Epithelial cell of esophagus (primary cell): ENCODE measurements around the gene PIAS1.
"Not testable (repeated sequence)": the region's sequence is repeated elsewhere in the genome, so short reads cannot be mapped to it uniquely, and the experiment has no call there.

Source experiments
- DNase-seq: peaks from one replicate; pipeline ENCODE4 v3.0.0; 2010; ENCODE audit warnings: low read depth
- H3K4me3 ChIP-seq: 2 replicates; pipeline ENCODE4 v1.5.1; 2011; ENCODE audit warnings: mild to moderate bottlenecking, low read length, control low read depth
- TF ChIP-seq, protein P1 (sequence below): IDR thresholded peaks from 2 replicates; pipeline ENCODE4 v1.5.1; 2011; ENCODE audit warnings: low read depth, mild to moderate bottlenecking, low read length, control low read depth, inconsistent platforms; ENCODE audit not compliant: insufficient read depth; ENCODE audit errors: missing control alignments

Gene PIAS1

DNA sequence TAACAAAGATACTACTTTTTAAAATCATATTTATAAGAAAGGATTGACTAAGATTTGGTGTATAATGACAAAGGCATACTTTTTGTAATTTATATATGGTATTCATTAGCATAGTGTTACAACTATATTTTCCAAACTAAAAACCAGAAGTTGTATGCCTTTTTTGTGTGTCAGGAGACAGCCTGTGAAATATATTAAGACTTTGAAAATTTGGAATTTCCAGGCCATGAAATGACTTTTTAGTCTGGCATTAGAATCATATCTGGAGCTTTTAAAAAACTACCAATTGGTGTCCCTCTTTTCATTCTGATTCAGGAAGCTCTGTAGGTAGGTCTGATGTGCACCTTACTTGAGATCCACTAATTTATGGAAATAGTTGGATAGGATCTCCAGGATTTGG lies 109.1 kb downstream of the PIAS1 start:
- no peak overlapping the region for H3K4me3 ChIP-seq
- no peak for DNase-seq
- TF ChIP-seq, protein P1, sequence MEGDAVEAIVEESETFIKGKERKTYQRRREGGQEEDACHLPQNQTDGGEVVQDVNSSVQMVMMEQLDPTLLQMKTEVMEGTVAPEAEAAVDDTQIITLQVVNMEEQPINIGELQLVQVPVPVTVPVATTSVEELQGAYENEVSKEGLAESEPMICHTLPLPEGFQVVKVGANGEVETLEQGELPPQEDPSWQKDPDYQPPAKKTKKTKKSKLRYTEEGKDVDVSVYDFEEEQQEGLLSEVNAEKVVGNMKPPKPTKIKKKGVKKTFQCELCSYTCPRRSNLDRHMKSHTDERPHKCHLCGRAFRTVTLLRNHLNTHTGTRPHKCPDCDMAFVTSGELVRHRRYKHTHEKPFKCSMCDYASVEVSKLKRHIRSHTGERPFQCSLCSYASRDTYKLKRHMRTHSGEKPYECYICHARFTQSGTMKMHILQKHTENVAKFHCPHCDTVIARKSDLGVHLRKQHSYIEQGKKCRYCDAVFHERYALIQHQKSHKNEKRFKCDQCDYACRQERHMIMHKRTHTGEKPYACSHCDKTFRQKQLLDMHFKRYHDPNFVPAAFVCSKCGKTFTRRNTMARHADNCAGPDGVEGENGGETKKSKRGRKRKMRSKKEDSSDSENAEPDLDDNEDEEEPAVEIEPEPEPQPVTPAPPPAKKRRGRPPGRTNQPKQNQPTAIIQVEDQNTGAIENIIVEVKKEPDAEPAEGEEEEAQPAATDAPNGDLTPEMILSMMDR = no peak

DNA sequence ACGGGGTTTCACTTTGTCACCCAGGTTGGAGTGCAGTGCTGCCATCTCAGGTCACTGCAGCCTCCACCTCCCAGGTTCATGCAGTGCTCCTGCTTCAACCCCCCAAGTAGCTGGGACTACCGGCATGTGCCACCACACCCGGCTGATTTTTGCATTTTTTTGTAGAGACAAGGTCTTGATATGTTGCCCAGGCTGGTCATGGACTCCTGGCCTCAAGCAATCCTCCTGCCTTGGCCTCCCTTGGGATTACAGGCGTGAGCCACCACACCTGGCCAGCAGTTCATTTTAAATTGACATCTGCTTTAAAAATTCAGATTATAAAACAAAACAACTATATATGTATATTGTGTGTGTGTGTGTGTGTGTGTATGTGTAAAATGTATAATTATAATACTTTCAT lies 112.7 kb downstream of the PIAS1 start:
- no peak for DNase-seq
- TF ChIP-seq, protein P1 = no peak
- H3K4me3 ChIP-seq = no peak overlapping the region

DNA sequence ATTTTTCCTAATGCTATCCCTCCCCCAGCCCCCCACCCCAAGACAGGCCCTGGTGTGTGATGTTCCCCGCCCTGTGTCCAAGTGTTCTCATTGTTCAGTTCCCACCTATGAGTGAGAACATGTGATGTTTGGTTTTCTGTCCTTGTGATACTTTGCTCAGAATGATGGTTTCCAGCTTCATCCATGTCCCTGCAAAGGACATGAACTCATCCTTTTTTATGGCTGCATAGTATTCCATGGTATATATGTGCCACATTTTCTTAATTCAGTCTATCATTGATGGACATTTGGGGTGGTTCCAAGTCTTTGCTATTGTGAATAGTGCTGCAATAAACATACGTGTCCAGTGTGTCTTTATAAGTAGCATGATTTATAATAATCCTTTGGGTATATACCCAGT lies 117.9 kb downstream of the PIAS1 start:
- not testable (repeated sequence) for DNase-seq, H3K4me3 ChIP-seq

DNA sequence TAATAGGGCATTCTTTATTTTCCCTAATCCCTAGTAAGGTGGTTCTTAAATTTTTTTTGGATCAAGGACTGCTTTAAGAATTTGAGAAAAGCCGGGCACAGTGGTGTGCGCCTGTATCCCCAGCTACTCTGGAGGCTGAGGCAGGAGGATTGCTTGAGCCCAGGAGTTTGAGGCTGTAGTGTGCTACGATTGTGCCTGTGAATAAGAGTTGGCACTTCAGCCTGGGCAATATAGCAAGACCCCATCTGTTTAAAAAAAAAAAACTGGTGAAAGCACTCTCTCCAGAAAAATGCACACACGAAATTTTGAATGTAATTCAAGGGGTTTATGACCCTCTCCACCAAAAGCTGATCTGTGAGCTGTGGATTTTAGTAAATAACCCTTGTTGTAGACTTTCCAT lies 119.0 kb downstream of the PIAS1 start:
- no peak overlapping the region for H3K4me3 ChIP-seq
- TF ChIP-seq, protein P1 = no peak
- DNase-seq = no peak

DNA sequence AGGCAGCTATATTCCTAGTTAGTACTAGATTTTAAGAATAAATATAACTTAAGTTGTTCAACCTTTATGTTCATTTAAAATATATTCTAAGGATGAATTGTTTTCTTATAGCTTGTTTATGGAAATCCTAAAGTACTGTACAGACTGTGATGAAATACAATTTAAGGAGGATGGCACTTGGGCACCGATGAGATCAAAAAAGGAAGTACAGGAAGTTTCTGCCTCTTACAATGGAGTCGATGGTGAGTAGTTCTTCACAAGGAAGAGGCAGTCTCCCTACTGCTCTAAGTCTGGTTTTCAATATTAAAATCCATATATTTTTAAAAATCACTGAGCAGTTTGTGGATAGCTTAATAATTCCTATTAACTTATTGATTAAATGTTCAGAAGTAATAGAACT lies 121.4 kb downstream of the PIAS1 start:
- H3K4me3 ChIP-seq = no peak overlapping the region
- TF ChIP-seq, protein P1 = no peak
- DNase-seq = no peak

GRCh38 chr15:68176601-68177000 lies 122.5 kb downstream of the PIAS1 start:
- TF ChIP-seq, protein P1 = no peak
- DNase-seq = no peak
- no peak overlapping the region for H3K4me3 ChIP-seq

- TF ChIP-seq, protein P1 = no peak
- no peak for DNase-seq
- no peak overlapping the region for H3K4me3 ChIP-seq
These were observed 123.6 kb downstream of the PIAS1 start for GRCh38 chr15:68177742-68178141.
